ENCODE measurements around the gene TOX3. TPM values are rescaled to one million over a fixed set of nuclear protein-coding genes. Genes with fewer than 3 reads are reported as not detected.

The TOX3 gene
- total RNA-seq, 1 donor from 2014 or later = 0.46 TPM

DNA sequence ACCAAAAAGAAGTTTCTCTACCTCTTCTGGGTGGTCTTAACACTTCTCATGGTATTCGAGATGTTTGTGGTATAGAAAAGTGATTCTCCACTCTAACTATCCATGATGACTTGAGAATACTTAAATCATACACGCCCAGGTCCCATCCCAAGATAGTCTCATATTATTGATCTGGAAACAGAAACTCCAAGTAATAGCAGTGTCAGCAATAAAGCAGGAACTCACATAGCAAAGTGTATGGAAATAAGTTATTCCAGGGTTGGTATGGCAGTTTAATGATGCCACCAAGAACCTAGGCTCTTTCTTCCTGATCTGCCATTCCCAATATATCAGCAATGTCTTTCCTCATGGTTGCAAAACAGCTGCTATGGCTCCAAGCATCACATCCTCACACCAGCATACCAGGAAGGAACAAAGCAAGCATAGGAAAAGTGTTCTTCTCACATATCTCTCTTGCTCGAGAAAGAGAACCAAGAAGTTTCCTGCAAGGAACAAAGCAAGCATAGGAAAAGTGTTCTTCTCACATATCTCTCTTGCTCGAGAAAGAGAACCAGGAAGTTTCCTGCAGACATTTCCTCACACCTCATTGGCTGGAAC, 23.6 kb upstream of the TOX3 start:
- H3K36me3 Mint-ChIP-seq (ENCODE audit: unreplicated experiment) = no peaks in the 10 kb centered on the region
- H3K4me3 Mint-ChIP-seq (ENCODE audit: unreplicated experiment) = no peak overlapping the region
- H3K27ac Mint-ChIP-seq (ENCODE audit: unreplicated experiment) = no peak overlapping the region
- no peak for DNase-seq (ENCODE audit: extremely low spot score, unreplicated experiment)
- peaks cover 9% of the 10 kb centered on the region for H3K9me3 Mint-ChIP-seq (ENCODE audit: unreplicated experiment)
- no peaks in the 10 kb centered on the region for H3K4me1 Mint-ChIP-seq (ENCODE audit: unreplicated experiment)
- no peaks in the 10 kb centered on the region for H3K27me3 Mint-ChIP-seq (ENCODE audit: unreplicated experiment)
- TF ChIP-seq, protein P1, sequence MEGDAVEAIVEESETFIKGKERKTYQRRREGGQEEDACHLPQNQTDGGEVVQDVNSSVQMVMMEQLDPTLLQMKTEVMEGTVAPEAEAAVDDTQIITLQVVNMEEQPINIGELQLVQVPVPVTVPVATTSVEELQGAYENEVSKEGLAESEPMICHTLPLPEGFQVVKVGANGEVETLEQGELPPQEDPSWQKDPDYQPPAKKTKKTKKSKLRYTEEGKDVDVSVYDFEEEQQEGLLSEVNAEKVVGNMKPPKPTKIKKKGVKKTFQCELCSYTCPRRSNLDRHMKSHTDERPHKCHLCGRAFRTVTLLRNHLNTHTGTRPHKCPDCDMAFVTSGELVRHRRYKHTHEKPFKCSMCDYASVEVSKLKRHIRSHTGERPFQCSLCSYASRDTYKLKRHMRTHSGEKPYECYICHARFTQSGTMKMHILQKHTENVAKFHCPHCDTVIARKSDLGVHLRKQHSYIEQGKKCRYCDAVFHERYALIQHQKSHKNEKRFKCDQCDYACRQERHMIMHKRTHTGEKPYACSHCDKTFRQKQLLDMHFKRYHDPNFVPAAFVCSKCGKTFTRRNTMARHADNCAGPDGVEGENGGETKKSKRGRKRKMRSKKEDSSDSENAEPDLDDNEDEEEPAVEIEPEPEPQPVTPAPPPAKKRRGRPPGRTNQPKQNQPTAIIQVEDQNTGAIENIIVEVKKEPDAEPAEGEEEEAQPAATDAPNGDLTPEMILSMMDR (IDR thresholded peaks at IDR 0.05) = no peak

DNA sequence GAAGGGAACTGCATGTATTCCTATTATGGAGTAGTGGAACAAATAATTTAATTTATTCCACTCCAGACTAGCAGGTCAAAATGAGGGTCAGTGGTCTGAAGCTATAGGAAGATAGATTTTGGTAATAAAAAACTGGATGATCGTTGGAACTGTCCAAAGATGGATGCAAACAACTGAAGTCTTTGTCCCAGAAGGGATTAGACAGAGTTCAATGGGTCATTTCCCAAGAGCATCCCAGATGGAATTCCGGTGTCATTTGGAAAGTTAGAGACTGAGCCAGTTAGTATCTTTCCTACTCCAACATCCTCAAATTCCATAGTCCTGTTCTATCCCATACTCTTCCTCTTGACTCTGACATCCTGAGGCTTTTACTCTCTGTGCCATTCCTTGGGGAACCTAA, 22.8 kb upstream of the TOX3 start:
- Mint-ChIP-seq H3K36me3 (ENCODE audit: unreplicated experiment) (no peaks in the 10 kb centered on the region), H3K27ac (ENCODE audit: unreplicated experiment) (no peak overlapping the region), H3K4me1 (ENCODE audit: unreplicated experiment) (no peaks in the 10 kb centered on the region), H3K27me3 (ENCODE audit: unreplicated experiment) (no peaks in the 10 kb centered on the region), H3K4me3 (ENCODE audit: unreplicated experiment) (no peak overlapping the region), H3K9me3 (ENCODE audit: unreplicated experiment) (peaks cover 9% of the 10 kb centered on the region)
- DNase-seq (ENCODE audit: extremely low spot score, unreplicated experiment) = no peak
- TF ChIP-seq, protein P1 (IDR thresholded peaks at IDR 0.05) = no peak

DNA sequence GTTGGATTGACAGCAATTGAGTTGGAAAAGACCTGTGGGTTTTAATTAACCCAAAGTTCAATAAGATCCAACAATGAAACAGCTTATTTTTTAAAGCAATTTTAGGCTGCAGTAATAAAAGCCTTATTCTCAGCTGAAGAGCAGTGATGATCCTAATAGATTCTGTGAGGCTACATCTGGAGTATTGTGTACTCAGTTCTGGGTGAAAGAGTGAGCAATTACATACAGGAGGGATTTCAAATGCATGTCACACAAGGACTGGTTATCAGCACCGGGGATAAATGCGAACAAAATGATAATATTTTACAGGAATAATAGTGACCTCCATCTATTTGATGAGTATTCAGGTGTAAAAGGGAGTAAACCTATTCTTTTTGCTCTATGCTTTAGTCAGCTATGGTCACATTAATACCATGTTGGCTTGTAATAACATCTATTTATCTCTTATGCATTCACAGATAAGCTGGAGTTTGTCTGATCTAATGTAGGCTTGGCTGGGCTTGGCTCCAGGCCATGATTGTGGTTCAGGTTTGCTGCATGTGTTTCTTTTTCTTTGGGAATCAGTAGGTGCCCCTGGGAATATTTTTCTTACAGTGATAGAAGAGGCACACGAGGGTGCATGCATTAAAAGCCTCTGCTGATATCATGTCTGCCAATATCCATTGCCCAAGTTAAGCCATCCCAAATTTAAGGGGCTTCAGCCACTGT, 22.2 kb upstream of the TOX3 start:
- no peak for DNase-seq (ENCODE audit: extremely low spot score, unreplicated experiment)
- Mint-ChIP-seq H3K27me3 (ENCODE audit: unreplicated experiment) (no peaks in the 10 kb centered on the region), H3K27ac (ENCODE audit: unreplicated experiment) (no peak overlapping the region), H3K9me3 (ENCODE audit: unreplicated experiment) (peaks cover 9% of the 10 kb centered on the region), H3K4me3 (ENCODE audit: unreplicated experiment) (no peak overlapping the region), H3K4me1 (ENCODE audit: unreplicated experiment) (no peaks in the 10 kb centered on the region), H3K36me3 (ENCODE audit: unreplicated experiment) (no peaks in the 10 kb centered on the region)
- TF ChIP-seq, protein P1 (IDR thresholded peaks at IDR 0.05) = no peak

DNA sequence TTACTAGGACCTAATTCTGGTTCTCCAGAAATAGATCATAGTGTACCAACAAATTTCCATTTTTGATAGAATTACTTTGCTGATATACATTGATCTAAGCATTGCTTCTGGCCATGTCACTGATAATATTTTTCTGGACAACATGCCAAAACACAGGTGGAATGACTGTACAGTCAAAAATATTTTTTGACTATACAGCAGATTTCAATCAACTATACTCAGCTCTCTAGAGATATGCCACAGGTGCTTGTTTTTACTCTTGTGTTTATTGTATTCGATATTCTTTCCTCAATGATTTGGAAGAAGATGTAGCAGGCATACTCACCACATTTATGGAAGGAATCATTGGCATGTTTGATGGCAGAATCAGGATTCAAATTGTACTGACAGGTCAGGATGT, 21.6 kb upstream of the TOX3 start:
- TF ChIP-seq, protein P1 (IDR thresholded peaks at IDR 0.05) = no peak
- Mint-ChIP-seq H3K27me3 (ENCODE audit: unreplicated experiment) (no peaks in the 10 kb centered on the region), H3K27ac (ENCODE audit: unreplicated experiment) (no peak overlapping the region), H3K4me3 (ENCODE audit: unreplicated experiment) (no peak overlapping the region), H3K4me1 (ENCODE audit: unreplicated experiment) (no peaks in the 10 kb centered on the region), H3K36me3 (ENCODE audit: unreplicated experiment) (no peaks in the 10 kb centered on the region), H3K9me3 (ENCODE audit: unreplicated experiment) (peaks cover 9% of the 10 kb centered on the region)
- no peak for DNase-seq (ENCODE audit: extremely low spot score, unreplicated experiment)

DNA sequence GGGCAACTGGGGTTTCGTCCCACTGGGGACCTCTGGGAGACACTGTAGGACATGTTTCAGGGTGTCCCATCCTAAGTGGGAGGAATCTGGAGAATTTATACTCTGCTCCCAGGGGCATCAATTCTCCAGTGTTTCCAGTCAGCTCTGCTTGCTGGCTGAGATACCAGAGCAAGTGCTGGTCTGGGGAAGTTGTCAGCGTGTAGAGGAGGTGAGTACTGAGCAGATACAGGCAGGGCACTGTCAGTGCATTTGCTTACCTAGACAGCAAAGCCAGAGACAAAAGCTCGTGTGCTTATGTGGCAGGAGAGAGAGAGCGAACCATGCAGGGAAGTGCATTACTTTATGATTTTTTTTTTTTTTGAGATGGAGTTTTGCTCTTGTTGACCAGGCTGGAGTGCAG, 20.2 kb upstream of the TOX3 start:
- Mint-ChIP-seq H3K4me1 (ENCODE audit: unreplicated experiment) (no peaks in the 10 kb centered on the region), H3K9me3 (ENCODE audit: unreplicated experiment) (peaks cover 9% of the 10 kb centered on the region), H3K4me3 (ENCODE audit: unreplicated experiment) (no peak overlapping the region), H3K27me3 (ENCODE audit: unreplicated experiment) (no peaks in the 10 kb centered on the region), H3K36me3 (ENCODE audit: unreplicated experiment) (no peaks in the 10 kb centered on the region), H3K27ac (ENCODE audit: unreplicated experiment) (no peak overlapping the region)
- TF ChIP-seq, protein P1 (IDR thresholded peaks at IDR 0.05) = no peak
- no peak for DNase-seq (ENCODE audit: extremely low spot score, unreplicated experiment)
